A549 (cell line): Measurements from ENCODE around the gene PKHD1. TPM values are rescaled to one million over a fixed set of nuclear protein-coding genes. Genes with fewer than 3 reads are reported as not detected.

Experiments used
- ATAC-seq, 2 experiments: fragments of 200-7000 bp in 1 of 2; fragments of >200 bp in 1 of 2; cut with Nextera tagmentation in 1 of 2; cut with Tn5 transposase in 1 of 2; 3 replicates each; pipeline versions ENCODE4 v1.8.0 to v1.9.1; 2018 to 2020; ENCODE audit warnings: mild to moderate bottlenecking in 1 of 2, moderate library complexity in 1 of 2
- CTCF ChIA-PET: fragments of 300-600 bp; sonication (Branson Sonifier 250); formaldehyde crosslinking; extraction: SDS; loops from one replicate; lab custom pipeline; 2021; ENCODE audit warnings: antibody characterized with exemption, inconsistent platforms; lab: Yijun Ruan, JAX
- POLR2A ChIA-PET: fragments of 350-600 bp; formaldehyde crosslinking; extraction: SDS; loops from one replicate; lab custom pipeline; 2021; ENCODE audit warnings: antibody characterized with exemption, inconsistent platforms; lab: Yijun Ruan, JAX
- DNase-seq, 2 experiments: peaks; one replicate each; pipeline versions ENCODE4 v3.0.0 to v3.0.0-alpha.2; 2011 to 2016; ENCODE audit warnings: low read depth in 1 of 2, low spot score in 1 of 2
- FAIRE-seq: peaks from 2 replicates; lab custom pipeline; 2011; peaks lifted over from hg19 to GRCh38; lab: Jason Lieb, UNC
- H3K27ac ChIP-seq, 2 experiments: fragments of >200 bp; sonication (Bioruptor Twin); formaldehyde crosslinking; 3 replicates each; pipeline ENCODE4 v1.5.1; 2016 to 2017
- H3K4me1 ChIP-seq: fragments of >200 bp; sonication (Bioruptor Twin); formaldehyde crosslinking; 3 replicates; pipeline ENCODE4 v1.6.1; 2016
- H3K4me2 ChIP-seq: fragments of >200 bp; sonication (Bioruptor Twin); formaldehyde crosslinking; 3 replicates; pipeline ENCODE4 v1.6.1; 2016
- H3K4me3 ChIP-seq: fragments of >200 bp; sonication (Bioruptor Twin); formaldehyde crosslinking; 3 replicates; pipeline ENCODE4 v1.5.1; 2016
- H3K9me3 ChIP-seq: fragments of >200 bp; sonication (Bioruptor Twin); formaldehyde crosslinking; 3 replicates; pipeline ENCODE4 v1.6.1; 2016
- CEBPB ChIP-seq, 2 experiments: fragments of >200 bp in 1 of 2; sonication (Bioruptor Twin) in 1 of 2; formaldehyde crosslinking in 1 of 2; IDR thresholded peaks; 2 replicates each; pipeline ENCODE4 v1.6.1; 2012 to 2016
- CHD2 ChIP-seq: fragments of 150-350 bp; IDR thresholded peaks from 2 replicates; pipeline ENCODE4 v1.6.1; 2014; ENCODE audit warnings: low read length; ENCODE audit not compliant: partially characterized antibody
- EP300 ChIP-seq, 2 experiments: fragments of >200 bp; sonication (Bioruptor Twin); formaldehyde crosslinking; IDR thresholded peaks; 2 replicates in 1 of 2; 3 replicates in 1 of 2; pipeline ENCODE4 v1.6.1; 2016 to 2017
- HDAC2 ChIP-seq: fragments of 200-600 bp; sonication (generic); IDR thresholded peaks from 2 replicates; pipeline ENCODE4 v1.6.1; 2016
- HOXB13 ChIP-seq: fragments of 250-450 bp; sonication (Bioruptor Pico); IDR thresholded peaks from 2 replicates; pipeline ENCODE4 v1.5.0; 2020; ENCODE audit warnings: low read depth, mild to moderate bottlenecking, moderate library complexity
- JUN ChIP-seq, 2 experiments: fragments of >200 bp; sonication (Bioruptor Twin); formaldehyde crosslinking; IDR thresholded peaks; 2 replicates in 1 of 2; 3 replicates in 1 of 2; pipeline ENCODE4 v1.6.1; 2016 to 2017
- JUNB ChIP-seq: fragments of >200 bp; sonication (Bioruptor Twin); formaldehyde crosslinking; IDR thresholded peaks from 2 replicates; pipeline ENCODE4 v1.6.1; 2016
- KDM1A ChIP-seq: fragments of 200-600 bp; sonication (generic); IDR thresholded peaks from 2 replicates; pipeline ENCODE4 v1.6.1; 2016; ENCODE audit warnings: low read depth, mild to moderate bottlenecking
- MAZ ChIP-seq: fragments of 150-350 bp; IDR thresholded peaks from 2 replicates; pipeline ENCODE4 v1.6.1; 2014; ENCODE audit warnings: antibody characterized with exemption, low read depth, low read length, borderline replicate concordance
- MYC ChIP-seq: IDR thresholded peaks from 2 replicates; pipeline ENCODE4 v1.6.1; 2012; ENCODE audit warnings: mild to moderate bottlenecking, inconsistent platforms, low read length, improper control_type of control experiment, borderline replicate concordance
- NPAS2 ChIP-seq: fragments of 250-450 bp; sonication (Bioruptor Pico); IDR thresholded peaks from 2 replicates; pipeline ENCODE4 v1.8.0; 2022; ENCODE audit warnings: mild to moderate bottlenecking, moderate library complexity, borderline replicate concordance
- NR3C1 ChIP-seq: fragments of >200 bp; sonication (Bioruptor Twin); formaldehyde crosslinking; IDR thresholded peaks from 3 replicates; pipeline ENCODE4 v1.6.1; 2017
- PHF8 ChIP-seq: fragments of 200-600 bp; sonication (generic); IDR thresholded peaks from 2 replicates; pipeline ENCODE4 v1.6.1; 2016; ENCODE audit warnings: low read depth, mild to moderate bottlenecking, antibody characterized with exemption, moderate library complexity, borderline replicate concordance
- POLR2A ChIP-seq: IDR thresholded peaks from 2 replicates; pipeline ENCODE4 v1.6.1; 2012; ENCODE audit warnings: mild to moderate bottlenecking, low read length
- RCOR1 ChIP-seq: fragments of 150-350 bp; IDR thresholded peaks from 2 replicates; pipeline ENCODE4 v1.6.1; 2014; ENCODE audit warnings: antibody characterized with exemption, low read length, low read depth
- RFX5 ChIP-seq: fragments of 450-650 bp; IDR thresholded peaks from 2 replicates; pipeline ENCODE4 v1.7.1; 2014; ENCODE audit warnings: antibody characterized with exemption, mild to moderate bottlenecking, moderate library complexity
- SMC3 ChIP-seq: fragments of >200 bp; sonication (Bioruptor Twin); formaldehyde crosslinking; IDR thresholded peaks from 3 replicates; pipeline ENCODE4 v1.6.1; 2018; ENCODE audit warnings: inconsistent platforms
- SREBF2 ChIP-seq: fragments of 450-650 bp; IDR thresholded peaks from 2 replicates; pipeline ENCODE4 v1.6.1; 2014; ENCODE audit warnings: mild to moderate bottlenecking, moderate library complexity
- TP53 ChIP-seq: fragments of 250-450 bp; sonication (Bioruptor Pico); IDR thresholded peaks from 2 replicates; pipeline ENCODE4 v1.5.0; 2021; ENCODE audit warnings: mild to moderate bottlenecking, moderate library complexity
- ZC3H11A ChIP-seq: fragments of 450-650 bp; IDR thresholded peaks from 2 replicates; pipeline ENCODE4 v1.6.1; 2014; ENCODE audit warnings: antibody characterized with exemption, mild to moderate bottlenecking
- ZNF302 ChIP-seq: fragments of 250-450 bp; sonication (Bioruptor Pico); IDR thresholded peaks from 2 replicates; pipeline ENCODE4 v1.9.0; 2021; ENCODE audit warnings: inconsistent platforms, mild to moderate bottlenecking, moderate library complexity
- WGBS: methylation state at CpG from one replicate; pipeline ENCODE4 v1.1.6; 2017; ENCODE audit errors: missing lambda C conversion rate; 5-methylcytosine and 5-hydroxymethylcytosine counted together
- polyA plus RNA-seq, 4 experiments: library from polyadenylated mRNA; depleted of rRNA in 3 of 4; stranded (reverse); fragments of >200 nt; fragmentation: RNase III in 1 of 4; extraction: RNeasy Plus Mini Kit Qiagen cat#74134 plus additional on column Dnase treatment in 1 of 4; gene quantifications; 2 replicates in 3 of 4; 3 replicates in 1 of 4; pipeline ENCODE4 v1.2.3, GENCODE V29; 2011 to 2017
- TF ChIP-seq, protein P1 (sequence below): IDR thresholded peaks from 2 replicates; pipeline ENCODE4 v1.6.1; 2012
- TF ChIP-seq, protein P2 (sequence below): fragments of >200 bp; sonication (Bioruptor Twin); formaldehyde crosslinking; IDR thresholded peaks from 2 replicates; pipeline ENCODE4 v1.6.1; 2016
- TF ChIP-seq, protein P3 (sequence below): IDR thresholded peaks from 2 replicates; pipeline ENCODE4 v1.6.1; 2012; ENCODE audit warnings: low read depth, borderline replicate concordance
- TF ChIP-seq, protein P4 (sequence below): fragments of >200 bp; sonication (Bioruptor Twin); formaldehyde crosslinking; IDR thresholded peaks from 3 replicates; pipeline ENCODE4 v1.6.1; 2016
- TF ChIP-seq, protein P5 (sequence below): fragments of 150-350 bp; IDR thresholded peaks from 2 replicates; pipeline ENCODE4 v1.6.1; 2014; ENCODE audit warnings: low read depth, mild to moderate bottlenecking, low read length

Gene PKHD1
- polyA plus RNA-seq, 2 of the 4 experiments (the other 2 are of a cell fraction) = not detected

DNA sequence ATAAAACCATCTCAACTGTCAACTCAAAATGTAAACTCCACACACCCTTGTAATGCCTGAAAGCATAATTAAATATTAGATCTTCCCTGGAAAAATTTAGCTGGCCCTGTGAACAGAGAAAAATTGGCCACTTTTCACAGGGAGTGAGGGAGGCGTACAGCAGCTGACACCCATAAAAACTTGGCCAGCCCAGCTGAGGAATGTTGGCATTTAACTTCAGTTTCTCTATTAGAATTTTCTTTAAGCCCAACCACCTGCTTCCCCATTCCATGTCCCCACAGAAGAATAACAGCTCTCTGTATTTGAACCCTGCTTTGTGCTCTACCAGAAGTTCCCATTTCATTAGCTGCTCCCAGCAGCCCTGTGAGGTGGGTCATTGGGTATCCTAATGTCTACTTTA lies 41.0 kb downstream of the PKHD1 start (continued):
- TF ChIP-seq PHF8 (no peak), RCOR1 (no peak), SMC3 (no peak), ZC3H11A (no peak), JUN (IDR thresholded peaks at IDR 0.05) (no peak), CHD2 (no peak), POLR2A (no peak), SREBF2 (no peak), MAZ (no peak)

DNA sequence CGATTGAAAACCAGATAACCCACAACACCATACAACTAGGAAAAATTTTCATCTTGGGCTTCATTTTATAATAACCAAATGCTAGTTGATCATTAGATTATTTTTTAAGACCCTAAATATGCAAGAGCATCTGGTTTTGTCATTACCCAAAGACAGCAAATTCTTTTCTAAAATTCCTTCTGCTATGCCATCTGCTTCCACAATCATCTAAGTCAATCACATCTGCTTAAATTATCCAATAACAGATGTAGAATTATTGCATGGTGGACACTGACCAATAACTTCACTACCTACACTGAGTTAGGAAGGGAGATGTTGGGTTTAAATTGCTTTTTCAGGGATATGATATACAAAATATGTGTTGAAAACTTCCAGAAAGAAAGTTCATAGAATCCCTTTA lies 41.9 kb downstream of the PKHD1 start:
- CTCF ChIA-PET = no interaction called here
- Histone ChIP-seq H3K4me2 (no peak overlapping the region), H3K4me1 (no peaks in the 10 kb centered on the region), H3K27ac (no peak overlapping the region), H3K9me3 (no peaks in the 10 kb centered on the region)
- FAIRE-seq = no peak
- no peak for DNase-seq
- 3% methylated on average over 1 of the region's 1 CpG for WGBS
- no peak for ATAC-seq
- POLR2A ChIA-PET = no interaction called here
- no peak for TF ChIP-seq JUNB
- no peak for TF ChIP-seq POLR2A
- no peak for TF ChIP-seq HOXB13 (CRISPR knock-in tag)
- no peak for TF ChIP-seq RFX5
- no peak for TF ChIP-seq RCOR1
- TF ChIP-seq, protein P1, sequence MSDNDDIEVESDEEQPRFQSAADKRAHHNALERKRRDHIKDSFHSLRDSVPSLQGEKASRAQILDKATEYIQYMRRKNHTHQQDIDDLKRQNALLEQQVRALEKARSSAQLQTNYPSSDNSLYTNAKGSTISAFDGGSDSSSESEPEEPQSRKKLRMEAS = no peak
- TF ChIP-seq, all 56 proteins: peak for 0
- no peak overlapping the region for H3K4me3 ChIP-seq

DNA sequence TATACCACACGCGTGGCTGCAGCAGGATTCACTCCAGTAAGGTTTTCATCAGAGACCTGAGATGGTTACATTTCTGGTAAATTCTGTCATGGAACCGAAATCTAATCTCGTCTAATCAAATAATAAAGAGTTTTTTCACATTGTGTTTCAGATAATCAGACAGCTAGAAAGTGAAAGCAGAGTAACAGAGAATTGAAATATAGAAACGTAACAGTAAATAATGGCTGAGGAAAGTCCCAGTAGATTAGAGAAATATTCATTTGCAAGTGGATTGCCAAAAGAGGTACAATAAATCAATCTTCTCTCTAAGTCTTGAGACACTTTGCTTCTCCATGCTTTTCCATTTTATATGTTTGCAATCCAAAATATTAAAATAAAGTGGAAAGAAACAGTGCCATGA lies 42.4 kb downstream of the PKHD1 start:
- Histone ChIP-seq H3K27ac (no peak overlapping the region), H3K4me3 (no peak overlapping the region), H3K4me2 (no peak overlapping the region), H3K4me1 (no peaks in the 10 kb centered on the region)
- ATAC-seq (no peak), DNase-seq (no peak)
- POLR2A ChIA-PET = no interaction called here
- CTCF ChIA-PET = no interaction called here
- TF ChIP-seq JUNB (no peak), HDAC2 (no peak), MAZ (no peak), MYC (no peak), NPAS2 (CRISPR knock-in tag) (no peak), TP53 (no peak), ZNF302 (CRISPR knock-in tag) (no peak)
- TF ChIP-seq, protein P2, sequence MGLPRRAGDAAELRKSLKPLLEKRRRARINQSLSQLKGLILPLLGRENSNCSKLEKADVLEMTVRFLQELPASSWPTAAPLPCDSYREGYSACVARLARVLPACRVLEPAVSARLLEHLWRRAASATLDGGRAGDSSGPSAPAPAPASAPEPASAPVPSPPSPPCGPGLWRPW = no peak
- TF ChIP-seq, protein P3, sequence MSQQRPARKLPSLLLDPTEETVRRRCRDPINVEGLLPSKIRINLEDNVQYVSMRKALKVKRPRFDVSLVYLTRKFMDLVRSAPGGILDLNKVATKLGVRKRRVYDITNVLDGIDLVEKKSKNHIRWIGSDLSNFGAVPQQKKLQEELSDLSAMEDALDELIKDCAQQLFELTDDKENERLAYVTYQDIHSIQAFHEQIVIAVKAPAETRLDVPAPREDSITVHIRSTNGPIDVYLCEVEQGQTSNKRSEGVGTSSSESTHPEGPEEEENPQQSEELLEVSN = no peak
- TF ChIP-seq, protein P4, sequence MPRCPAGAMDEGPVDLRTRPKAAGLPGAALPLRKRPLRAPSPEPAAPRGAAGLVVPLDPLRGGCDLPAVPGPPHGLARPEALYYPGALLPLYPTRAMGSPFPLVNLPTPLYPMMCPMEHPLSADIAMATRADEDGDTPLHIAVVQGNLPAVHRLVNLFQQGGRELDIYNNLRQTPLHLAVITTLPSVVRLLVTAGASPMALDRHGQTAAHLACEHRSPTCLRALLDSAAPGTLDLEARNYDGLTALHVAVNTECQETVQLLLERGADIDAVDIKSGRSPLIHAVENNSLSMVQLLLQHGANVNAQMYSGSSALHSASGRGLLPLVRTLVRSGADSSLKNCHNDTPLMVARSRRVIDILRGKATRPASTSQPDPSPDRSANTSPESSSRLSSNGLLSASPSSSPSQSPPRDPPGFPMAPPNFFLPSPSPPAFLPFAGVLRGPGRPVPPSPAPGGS = no peak
- TF ChIP-seq, all 56 proteins: peak for 0
- WGBS = 33% methylated on average over 5 of the region's 5 CpGs
- H3K9me3 ChIP-seq = no peaks in the 10 kb centered on the region
- no peak for FAIRE-seq

DNA sequence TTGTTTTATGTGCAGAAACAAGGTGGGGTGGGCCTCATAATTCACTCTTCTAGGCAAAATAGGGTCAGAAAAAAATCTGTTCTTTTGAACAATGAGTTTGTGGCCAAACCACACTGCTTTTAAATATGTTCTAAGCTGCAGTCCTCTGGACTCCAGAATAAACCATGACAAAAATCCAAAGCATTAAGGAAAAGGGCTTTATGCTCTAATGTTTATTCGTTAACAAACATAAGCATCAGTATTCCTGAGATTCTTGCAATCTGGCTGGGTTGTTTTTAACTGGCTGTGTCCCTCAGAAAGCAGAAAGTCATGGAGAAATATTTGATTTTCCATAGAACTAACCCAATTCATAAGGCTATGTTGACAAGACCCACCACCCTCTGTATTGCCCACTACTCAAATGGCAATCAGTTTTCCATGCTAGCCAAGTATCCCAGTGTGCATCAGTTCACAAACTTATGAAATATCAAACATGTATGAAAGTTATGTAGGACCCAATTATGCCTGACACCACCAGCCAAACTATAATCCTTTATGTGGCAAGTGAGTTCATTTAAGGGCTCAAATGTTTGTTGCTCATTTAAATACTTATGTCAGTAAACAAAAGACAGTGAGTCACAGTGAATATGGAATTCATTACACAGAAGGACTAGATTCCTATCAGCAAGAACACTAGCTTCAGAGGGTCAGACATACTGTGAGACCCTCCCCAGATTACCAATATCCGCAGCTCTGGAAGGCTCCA lies 45.1 kb downstream of the PKHD1 start:
- ChIA-PET CTCF (no interaction called here), POLR2A (no interaction called here)
- no peak overlapping the region for H3K27ac ChIP-seq
- no peak for TF ChIP-seq NR3C1
- TF ChIP-seq, protein P5, sequence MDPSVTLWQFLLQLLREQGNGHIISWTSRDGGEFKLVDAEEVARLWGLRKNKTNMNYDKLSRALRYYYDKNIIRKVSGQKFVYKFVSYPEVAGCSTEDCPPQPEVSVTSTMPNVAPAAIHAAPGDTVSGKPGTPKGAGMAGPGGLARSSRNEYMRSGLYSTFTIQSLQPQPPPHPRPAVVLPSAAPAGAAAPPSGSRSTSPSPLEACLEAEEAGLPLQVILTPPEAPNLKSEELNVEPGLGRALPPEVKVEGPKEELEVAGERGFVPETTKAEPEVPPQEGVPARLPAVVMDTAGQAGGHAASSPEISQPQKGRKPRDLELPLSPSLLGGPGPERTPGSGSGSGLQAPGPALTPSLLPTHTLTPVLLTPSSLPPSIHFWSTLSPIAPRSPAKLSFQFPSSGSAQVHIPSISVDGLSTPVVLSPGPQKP = no peak
- no peak for TF ChIP-seq MAZ
- no peak for TF ChIP-seq EP300 (IDR thresholded peaks at IDR 0.05)
- no peak for TF ChIP-seq KDM1A
- no peak for TF ChIP-seq CEBPB (IDR thresholded peaks at IDR 0.05)
- TF ChIP-seq ZC3H11A = no peak
- no peak for TF ChIP-seq SREBF2
- FAIRE-seq (no peak), ATAC-seq (no peak), DNase-seq (no peak)
- H3K4me2 ChIP-seq = no peak overlapping the region
- 2% methylated on average over 2 of the region's 2 CpGs for WGBS
- no peak overlapping the region for H3K4me3 ChIP-seq
- H3K9me3 ChIP-seq = no peaks in the 10 kb centered on the region
- no peaks in the 10 kb centered on the region for H3K4me1 ChIP-seq
